ENCODE results near the gene C9orf50.

The C9orf50 gene

GRCh38 chr9:129567842-129568559, 52.9 kb downstream of the C9orf50 start:
- no peak overlapping the region for H3K4me3 ChIP-seq (ENCODE audit: low read depth, low read length)
- TF ChIP-seq CTCF (IDR thresholded peaks at IDR 0.05; ENCODE audit: borderline replicate concordance, insufficient read depth, low read depth, low read length), result no peak

- no peak overlapping the region for H3K4me3 ChIP-seq (ENCODE audit: low read depth, low read length)
- no peak for TF ChIP-seq CTCF (IDR thresholded peaks at IDR 0.05; ENCODE audit: borderline replicate concordance, insufficient read depth, low read depth, low read length)
Measured at GRCh38 chr9:129567329-129567728, 53.6 kb downstream of the C9orf50 start.

- no peak for TF ChIP-seq CTCF (IDR thresholded peaks at IDR 0.05; ENCODE audit: borderline replicate concordance, insufficient read depth, low read depth, low read length)
- H3K4me3 ChIP-seq (ENCODE audit: low read depth, low read length), result no peak overlapping the region
Measured at GRCh38 chr9:129566563-129567266, 54.2 kb downstream of the C9orf50 start.

- TF ChIP-seq CTCF (IDR thresholded peaks at IDR 0.05; ENCODE audit: borderline replicate concordance, insufficient read depth, low read depth, low read length), result no peak
Measured at GRCh38 chr9:129562917-129563316, 58.0 kb downstream of the C9orf50 start.

GRCh38 chr9:129562514-129562913, 58.4 kb downstream of the C9orf50 start:
- no peak overlapping the region for H3K4me3 ChIP-seq (ENCODE audit: low read depth, low read length)
- no peak for TF ChIP-seq CTCF (IDR thresholded peaks at IDR 0.05; ENCODE audit: borderline replicate concordance, insufficient read depth, low read depth, low read length)

More at GRCh38 chr9:129562917-129563316, 58.0 kb downstream of the C9orf50 start:
- H3K4me3 ChIP-seq (ENCODE audit: low read depth, low read length), result no peak overlapping the region
